Type B pancreatic cell (in vitro differentiated cells): ENCODE data around the gene ZBTB5. TPM values are rescaled to one million over a fixed set of nuclear protein-coding genes. Genes with fewer than 3 reads are reported as not detected.
"Not testable (repeated sequence)": the region's sequence is repeated elsewhere in the genome, so short reads cannot be mapped to it uniquely, and the experiment has no call there.

ENCODE experiments used
- DNase-seq: peaks from one replicate; pipeline ENCODE4 v3.0.0; 2021; ENCODE audit warnings: mixed read lengths; ENCODE audit not compliant: unreplicated experiment; ENCODE audit errors: extremely low spot score
- H3K27ac Mint-ChIP-seq: 2 replicates; pipeline ENCODE4 v1.8.0; 2021; ENCODE audit warnings: mild to moderate bottlenecking, mixed read lengths
- H3K27me3 Mint-ChIP-seq: 2 replicates; pipeline ENCODE4 v1.8.0; 2021; ENCODE audit warnings: mixed read lengths
- H3K36me3 Mint-ChIP-seq: 2 replicates; pipeline ENCODE4 v1.8.0; 2021; ENCODE audit warnings: mixed read lengths
- H3K4me1 Mint-ChIP-seq: one replicate; pipeline ENCODE4 v1.8.0; 2021; ENCODE audit warnings: mixed read lengths; ENCODE audit not compliant: unreplicated experiment
- H3K4me3 Mint-ChIP-seq: 2 replicates; pipeline ENCODE4 v1.8.0; 2021; ENCODE audit warnings: mild to moderate bottlenecking, mixed read lengths
- H3K9me3 Mint-ChIP-seq: 2 replicates; pipeline ENCODE4 v1.8.0; 2021; ENCODE audit warnings: mixed read lengths
- long read RNA-seq: library from polyadenylated mRNA; unstranded; transcript quantifications from one replicate; pipeline ENCODE4 v2.0.0, GENCODE V29; 2020
- total RNA-seq: library from RNA; stranded (reverse); gene quantifications from 2 replicates; pipeline ENCODE4 v1.2.1, GENCODE V29; 2021; ENCODE audit warnings: low replicate concordance
- TF ChIP-seq, protein P1 (sequence below): fragments of 200-600 bp; sonication (generic); conservative IDR thresholded peaks from 2 replicates; pipeline ENCODE4 v1.5.0; 2021; ENCODE audit warnings: antibody characterized with exemption, mild to moderate bottlenecking

Gene ZBTB5
- total RNA-seq, result 22.6 and 25.9 TPM in 2 replicates
- long read RNA-seq, full-length matches to known transcripts, result 1 of 16 reads
- long read RNA-seq, partial matches to known transcripts, result 1 of 16 reads
- long read RNA-seq, other reads (novel, unspliced or antisense), result 14 of 16 reads

DNA sequence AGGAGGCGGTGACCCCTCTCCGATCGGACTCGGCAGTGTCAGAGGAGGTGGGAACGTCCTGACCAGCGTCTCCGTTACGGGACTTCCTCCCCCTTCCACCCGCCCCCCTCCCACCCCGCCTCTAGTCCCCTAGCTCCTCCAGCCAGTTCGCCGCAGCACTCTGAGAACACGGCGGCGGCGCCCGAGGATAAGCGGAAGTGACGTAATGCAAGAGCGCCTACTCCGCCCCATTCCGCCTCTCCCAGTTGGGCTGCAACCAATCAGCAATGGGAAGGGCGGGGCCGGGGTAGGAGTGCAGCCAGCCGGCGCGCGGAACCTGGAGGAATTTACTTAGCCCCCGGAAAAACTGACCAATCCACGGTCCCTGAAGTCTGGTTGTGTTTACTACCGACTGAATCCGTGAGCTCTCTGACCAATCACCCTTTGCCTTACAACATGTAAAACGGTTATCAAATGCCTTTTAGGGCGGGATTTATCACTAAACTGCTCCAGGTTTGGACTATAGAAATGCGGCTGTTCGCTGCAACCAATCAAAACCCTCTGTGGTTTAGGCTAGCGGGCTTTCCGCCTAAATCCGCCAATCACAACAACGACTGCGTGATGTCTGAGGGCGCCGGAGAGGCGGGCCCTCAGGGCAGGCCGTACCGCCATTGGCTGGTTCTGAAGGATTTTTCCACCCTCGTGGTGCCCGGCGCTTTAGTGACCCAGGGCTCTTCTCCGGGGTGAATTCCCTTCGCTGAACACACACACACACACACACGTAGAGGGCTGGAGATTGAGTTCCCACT lies at the start of gene ZBTB5:
TSS of gene ZBTB5 (minus strand) at position 202 of the 788 bp plus-strand sequence. CDS start 22,899 bp downstream, outside the sequence.
- Mint-ChIP-seq H3K4me3 (peak within 1 kb of the TSS; percentile 96), H3K27ac (peak within 1 kb of the TSS; percentile 99), H3K36me3 (peaks cover 20% of the 10 kb centered on the region), H3K27me3 (no peaks in the 10 kb centered on the region), H3K4me1 (peaks cover 27% of the 10 kb centered on the region), H3K9me3 (no peaks in the 10 kb centered on the region)
- peak; percentile 97 for DNase-seq
- TF ChIP-seq, protein P1, sequence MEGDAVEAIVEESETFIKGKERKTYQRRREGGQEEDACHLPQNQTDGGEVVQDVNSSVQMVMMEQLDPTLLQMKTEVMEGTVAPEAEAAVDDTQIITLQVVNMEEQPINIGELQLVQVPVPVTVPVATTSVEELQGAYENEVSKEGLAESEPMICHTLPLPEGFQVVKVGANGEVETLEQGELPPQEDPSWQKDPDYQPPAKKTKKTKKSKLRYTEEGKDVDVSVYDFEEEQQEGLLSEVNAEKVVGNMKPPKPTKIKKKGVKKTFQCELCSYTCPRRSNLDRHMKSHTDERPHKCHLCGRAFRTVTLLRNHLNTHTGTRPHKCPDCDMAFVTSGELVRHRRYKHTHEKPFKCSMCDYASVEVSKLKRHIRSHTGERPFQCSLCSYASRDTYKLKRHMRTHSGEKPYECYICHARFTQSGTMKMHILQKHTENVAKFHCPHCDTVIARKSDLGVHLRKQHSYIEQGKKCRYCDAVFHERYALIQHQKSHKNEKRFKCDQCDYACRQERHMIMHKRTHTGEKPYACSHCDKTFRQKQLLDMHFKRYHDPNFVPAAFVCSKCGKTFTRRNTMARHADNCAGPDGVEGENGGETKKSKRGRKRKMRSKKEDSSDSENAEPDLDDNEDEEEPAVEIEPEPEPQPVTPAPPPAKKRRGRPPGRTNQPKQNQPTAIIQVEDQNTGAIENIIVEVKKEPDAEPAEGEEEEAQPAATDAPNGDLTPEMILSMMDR, result no peak

DNA sequence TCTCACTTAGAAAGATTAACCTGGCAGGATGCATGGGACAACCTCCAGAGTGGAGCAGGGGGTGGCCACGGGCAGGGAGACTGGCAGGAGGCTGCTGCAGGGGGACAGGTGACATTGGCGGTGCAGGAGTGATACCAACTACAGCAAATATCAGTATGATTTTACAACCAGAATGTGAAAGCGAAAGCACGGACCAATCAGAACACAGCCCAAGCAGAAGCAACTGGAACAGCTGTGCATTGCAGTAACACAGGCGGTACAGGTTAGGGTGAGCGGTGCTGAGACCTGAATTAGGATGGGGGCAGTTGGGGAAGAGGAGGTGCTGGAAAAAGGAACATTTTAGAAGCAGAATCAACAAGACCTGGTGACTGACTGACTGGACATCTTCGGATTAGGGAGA lies 49.7 kb upstream of the ZBTB5 start:
- H3K27me3 Mint-ChIP-seq, result no peaks in the 10 kb centered on the region
- no peak overlapping the region for H3K4me3 Mint-ChIP-seq
- DNase-seq, result no peak
- H3K9me3 Mint-ChIP-seq, result no peaks in the 10 kb centered on the region
- H3K4me1 Mint-ChIP-seq, result no peaks in the 10 kb centered on the region
- TF ChIP-seq, protein P1, result no peak
- H3K36me3 Mint-ChIP-seq, result peaks cover 5% of the 10 kb centered on the region
- no peak overlapping the region for H3K27ac Mint-ChIP-seq

DNA sequence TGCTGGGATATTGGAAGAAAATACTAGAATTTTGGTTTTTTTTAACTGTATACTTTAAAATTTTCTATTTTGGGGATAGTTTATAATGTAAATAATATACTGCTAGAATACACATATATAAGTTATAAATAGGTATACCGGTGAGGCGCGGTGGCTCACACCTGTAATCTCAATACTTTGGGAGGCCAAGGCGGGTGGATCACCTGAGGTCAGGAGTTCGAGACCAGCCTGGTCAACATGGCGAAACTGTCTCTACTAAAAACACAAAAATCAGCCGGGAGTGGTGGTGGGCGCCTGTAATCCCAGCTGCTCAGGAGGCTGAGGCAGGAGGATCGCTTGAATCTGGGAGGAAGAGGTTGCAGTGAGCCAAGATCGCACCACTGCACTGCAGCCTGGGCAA lies 49.2 kb upstream of the ZBTB5 start:
- not testable (repeated sequence) for H3K27ac Mint-ChIP-seq, H3K36me3 Mint-ChIP-seq, DNase-seq, H3K9me3 Mint-ChIP-seq, H3K27me3 Mint-ChIP-seq, H3K4me1 Mint-ChIP-seq, H3K4me3 Mint-ChIP-seq

DNA sequence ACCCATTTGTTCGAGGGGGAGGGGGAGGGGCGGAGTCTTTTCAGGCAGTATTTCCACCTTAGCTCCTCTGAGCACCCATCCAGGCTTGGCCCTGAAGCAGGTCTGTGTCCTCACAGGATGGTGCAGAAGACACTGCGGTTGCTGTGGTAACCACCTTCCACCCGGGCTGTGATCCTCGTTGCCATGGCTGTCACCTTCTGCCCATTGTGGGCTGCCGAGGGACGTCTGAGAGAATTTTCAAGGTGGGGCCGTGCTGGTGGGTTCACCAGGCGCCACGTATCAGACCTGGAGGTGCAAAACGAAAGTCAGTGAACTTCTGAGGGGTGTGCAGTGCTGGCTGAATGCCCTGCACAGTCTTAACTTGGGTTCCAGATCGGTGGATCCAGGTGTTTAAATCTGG lies 47.2 kb upstream of the ZBTB5 start:
- Mint-ChIP-seq H3K27ac (no peak overlapping the region), H3K36me3 (peaks cover 9% of the 10 kb centered on the region), H3K4me3 (no peak overlapping the region), H3K4me1 (no peaks in the 10 kb centered on the region), H3K27me3 (no peaks in the 10 kb centered on the region), H3K9me3 (no peaks in the 10 kb centered on the region)
- no peak for DNase-seq
- TF ChIP-seq, protein P1, result no peak

GRCh38 chr9:37511016-37512010 lies 46.1 kb upstream of the ZBTB5 start:
- Mint-ChIP-seq H3K36me3 (peaks cover 13% of the 10 kb centered on the region), H3K4me3 (no peak overlapping the region), H3K9me3 (no peaks in the 10 kb centered on the region), H3K27me3 (no peaks in the 10 kb centered on the region), H3K4me1 (no peaks in the 10 kb centered on the region), H3K27ac (no peak overlapping the region)
- TF ChIP-seq, protein P1, result no peak
- DNase-seq, result no peak

GRCh38 chr9:37510053-37510452 lies 44.8 kb upstream of the ZBTB5 start:
- H3K4me3 Mint-ChIP-seq, H3K27ac Mint-ChIP-seq, H3K27me3 Mint-ChIP-seq, DNase-seq, H3K9me3 Mint-ChIP-seq, H3K4me1 Mint-ChIP-seq: not testable (repeated sequence)
- H3K36me3 Mint-ChIP-seq, result peaks cover 13% of the 10 kb centered on the region
